GM21381 (cell line): Measurements from ENCODE around the gene TPP2.

Experiments
- ATAC-seq: cut with Tn5 transposase; IDR thresholded peaks from one replicate; pipeline ENCODE4 v1.9.1; 2021; ENCODE audit warnings: mild to moderate bottlenecking, moderate library complexity; ENCODE audit not compliant: unreplicated experiment

The TPP2 gene

DNA sequence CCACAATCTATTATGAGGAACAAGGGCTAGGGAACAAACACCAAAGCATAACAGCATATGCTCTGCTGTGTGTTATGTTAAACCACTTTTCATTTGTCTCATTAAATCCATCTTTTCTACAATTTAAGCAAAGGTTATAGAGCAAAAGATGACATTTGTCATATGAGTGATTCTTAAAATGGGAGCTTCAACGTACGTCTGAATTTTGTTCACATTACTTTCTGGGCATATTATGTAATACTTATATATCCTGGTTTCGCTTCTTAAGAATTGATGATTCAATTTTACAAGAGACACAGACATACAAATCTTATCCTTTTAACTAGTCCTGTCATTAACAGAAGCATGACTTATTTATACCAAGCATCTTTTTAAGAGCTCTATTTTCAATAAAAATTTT, 3.3 kb upstream of the TPP2 start:
- no peak for ATAC-seq

DNA sequence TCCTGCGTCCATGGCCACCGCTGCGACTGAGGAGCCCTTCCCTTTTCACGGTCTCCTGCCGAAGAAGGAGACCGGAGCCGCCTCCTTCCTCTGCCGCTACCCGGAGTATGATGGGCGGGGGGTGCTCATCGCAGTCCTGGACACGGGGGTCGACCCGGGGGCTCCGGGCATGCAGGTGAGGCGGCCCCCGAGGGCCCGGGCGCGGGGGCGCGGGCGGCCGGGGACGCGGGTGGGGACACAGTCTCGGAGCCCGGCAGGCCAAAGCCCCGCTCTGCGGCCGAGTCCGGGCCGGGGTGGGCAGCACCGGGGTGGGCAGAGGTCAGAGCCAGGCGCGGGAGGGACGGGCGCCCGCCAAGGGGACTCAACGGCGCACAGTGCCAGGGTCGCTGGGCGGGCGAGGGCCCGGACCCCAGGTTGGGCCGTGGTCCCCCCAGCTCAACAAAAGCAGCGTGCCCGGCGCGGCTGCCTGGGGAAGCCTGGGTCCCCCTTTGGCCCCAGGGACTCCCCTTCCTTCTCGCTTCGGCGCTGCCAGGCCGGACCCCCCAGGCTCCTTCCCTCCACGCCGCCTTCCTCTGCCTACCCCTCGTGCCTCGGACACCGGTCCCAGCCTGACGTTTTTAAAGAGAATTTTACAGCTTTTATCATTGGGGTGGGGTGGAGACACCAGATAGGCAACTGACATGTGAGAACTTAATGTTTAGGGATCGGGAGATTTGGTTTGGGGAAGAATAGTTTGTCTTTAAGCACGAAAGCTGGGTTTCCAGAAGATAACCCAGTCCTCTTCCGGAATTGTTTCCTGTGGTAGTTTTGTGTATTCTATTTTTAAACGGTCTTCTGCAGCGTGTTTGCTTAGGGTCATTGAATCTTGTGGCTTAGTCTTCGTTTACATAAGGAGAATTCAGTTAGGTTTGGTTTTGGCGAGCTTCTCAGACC, 509 bp downstream of the TPP2 start:
- ATAC-seq, result peak; percentile 27

DNA sequence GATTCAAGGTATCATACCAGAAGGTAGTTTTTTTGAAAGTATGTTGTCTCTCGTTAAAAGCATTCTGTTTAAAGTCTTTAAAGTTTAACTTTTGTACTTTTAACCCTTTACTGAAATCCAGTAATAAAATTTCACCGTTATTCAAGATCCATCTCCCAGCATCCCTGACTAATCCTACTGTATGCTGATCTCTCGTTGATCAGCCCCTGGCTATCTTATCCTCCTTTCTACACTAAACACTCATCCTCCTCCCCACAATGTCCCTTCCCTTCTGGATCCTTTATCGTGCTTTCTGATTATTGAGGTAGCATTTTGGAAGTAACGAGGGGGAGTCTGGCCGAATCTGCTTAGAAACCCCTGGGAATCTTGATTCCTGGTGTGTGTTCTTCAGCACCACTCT, 1.3 kb downstream of the TPP2 start:
- ATAC-seq, result no peak

DNA sequence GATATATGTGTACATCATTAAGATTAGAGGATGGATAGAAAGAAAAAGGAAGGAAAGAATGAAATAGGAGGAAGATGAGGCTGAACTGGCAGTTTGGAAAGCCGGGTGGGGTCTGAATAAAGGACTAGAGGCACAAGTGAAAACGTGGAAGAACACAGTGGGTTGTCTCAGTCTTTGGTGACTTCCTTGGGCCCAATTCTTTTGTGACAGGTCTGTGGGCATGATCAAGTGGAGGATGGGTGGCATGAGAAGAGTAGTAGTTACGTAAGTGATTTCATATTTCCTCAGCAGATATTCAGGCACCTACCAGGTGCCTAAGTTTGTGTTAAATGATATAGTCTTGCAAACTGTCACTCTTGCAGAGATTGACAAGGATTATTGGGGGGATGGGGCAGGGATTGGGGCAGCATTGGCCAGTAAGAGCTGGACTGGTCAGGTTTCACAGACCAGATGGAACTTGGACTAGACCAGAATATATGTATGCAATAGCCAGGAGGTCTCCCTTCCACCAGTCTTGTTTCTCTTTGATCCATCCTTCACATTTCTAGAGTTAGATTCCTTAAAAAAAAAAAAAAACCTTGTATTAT, 2.7 kb downstream of the TPP2 start:
- no peak for ATAC-seq

DNA sequence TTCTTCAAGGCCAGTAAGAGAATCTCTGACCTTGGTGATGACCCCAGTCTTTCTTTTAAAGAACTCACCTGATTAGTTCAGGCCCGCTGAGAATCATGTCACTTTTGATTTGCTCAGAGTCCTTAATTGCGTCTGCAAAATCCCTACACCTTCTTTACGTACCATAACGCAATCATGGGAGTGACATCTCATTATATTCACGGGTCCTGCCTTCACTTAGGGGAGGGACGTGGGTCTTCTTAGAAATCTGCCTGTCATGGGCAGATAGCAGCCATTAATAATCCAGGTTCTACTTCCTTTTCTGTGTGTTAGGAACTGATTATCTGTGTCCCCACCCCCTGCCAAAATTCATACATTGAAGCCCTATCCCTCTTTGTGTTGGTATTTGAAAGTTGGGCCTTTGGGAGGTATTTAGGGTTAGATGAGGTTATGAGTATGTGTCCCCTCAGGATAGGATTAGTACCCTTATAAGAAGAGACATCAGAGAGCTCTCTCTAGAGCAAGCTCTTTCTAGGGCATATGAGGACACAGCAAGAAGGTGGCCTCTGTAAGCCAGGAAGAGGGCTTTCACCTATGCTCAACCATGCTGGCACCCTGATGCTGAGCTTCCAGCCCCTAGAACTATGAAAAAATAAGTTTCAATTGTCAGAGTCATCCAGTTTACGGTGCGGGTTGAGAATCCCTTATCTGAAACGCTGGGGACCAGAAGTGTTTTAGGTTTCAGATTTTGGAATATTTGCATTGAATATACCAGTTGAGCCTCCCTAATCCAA, 9.9 kb downstream of the TPP2 start:
- no peak for ATAC-seq

DNA sequence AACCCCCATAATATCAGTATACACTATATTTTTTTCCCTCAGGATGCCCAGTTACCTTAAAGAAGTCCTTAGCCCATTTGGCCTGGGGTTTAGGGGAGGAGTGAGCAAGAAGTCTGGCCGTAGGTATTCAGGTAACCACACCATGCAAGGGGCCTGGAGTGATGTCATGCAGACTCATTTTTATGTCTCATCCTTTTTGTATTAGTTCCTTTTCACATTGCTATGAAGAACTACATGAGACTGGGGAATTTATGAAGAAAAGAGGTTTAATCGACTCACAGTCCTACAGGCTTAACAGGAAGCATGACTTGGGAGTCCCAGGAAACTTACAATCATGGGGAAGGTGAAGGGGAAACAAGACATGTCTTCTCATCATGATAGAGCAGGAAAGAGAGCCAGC, 12.2 kb downstream of the TPP2 start:
- no peak for ATAC-seq

DNA sequence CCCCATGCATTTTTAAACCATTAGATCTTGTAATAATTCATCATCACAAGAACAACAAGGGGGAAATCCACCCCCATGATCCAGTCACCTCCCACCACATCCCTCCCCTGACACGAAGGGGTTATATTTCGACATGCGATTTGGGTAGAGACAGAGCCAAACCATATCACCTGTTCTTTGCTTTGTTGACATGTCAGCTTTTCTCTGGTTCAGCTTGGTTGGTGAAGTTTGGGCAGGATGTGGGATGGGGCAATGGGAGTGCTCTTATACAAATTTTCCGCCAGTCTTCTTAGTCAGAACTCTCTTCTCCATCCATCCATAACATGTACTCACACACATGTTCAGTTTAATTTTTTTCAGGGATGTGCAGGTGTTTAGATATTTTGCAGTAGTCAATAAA, 12.9 kb downstream of the TPP2 start:
- ATAC-seq, result no peak

DNA sequence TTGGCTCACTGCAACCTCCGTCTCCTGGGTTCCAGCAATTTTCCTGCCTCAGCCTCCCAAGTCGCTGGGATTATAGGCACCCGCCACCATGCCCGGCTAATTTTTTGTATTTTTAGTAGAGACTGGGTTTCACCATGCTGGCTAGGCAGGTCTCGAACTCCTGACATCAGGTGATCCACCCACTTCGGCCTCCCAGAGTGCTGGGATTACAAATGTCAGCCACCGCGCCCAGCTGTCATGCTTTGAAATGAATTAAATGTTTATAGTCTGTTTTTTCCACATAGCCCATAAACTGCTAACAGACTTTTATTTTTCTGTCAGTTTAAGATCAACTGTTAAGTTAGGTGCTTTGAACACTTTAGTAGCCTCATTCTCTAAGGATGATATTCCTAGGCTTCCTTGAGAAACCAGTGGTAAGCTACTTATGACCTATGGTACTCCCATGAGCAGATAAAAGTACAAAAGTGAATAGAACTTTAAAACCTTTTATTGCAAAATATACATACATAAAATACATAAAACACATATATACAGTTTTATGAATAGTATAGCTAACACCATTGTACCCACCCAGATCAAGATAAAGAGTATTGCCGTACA, 13.6 kb downstream of the TPP2 start:
- no peak for ATAC-seq

DNA sequence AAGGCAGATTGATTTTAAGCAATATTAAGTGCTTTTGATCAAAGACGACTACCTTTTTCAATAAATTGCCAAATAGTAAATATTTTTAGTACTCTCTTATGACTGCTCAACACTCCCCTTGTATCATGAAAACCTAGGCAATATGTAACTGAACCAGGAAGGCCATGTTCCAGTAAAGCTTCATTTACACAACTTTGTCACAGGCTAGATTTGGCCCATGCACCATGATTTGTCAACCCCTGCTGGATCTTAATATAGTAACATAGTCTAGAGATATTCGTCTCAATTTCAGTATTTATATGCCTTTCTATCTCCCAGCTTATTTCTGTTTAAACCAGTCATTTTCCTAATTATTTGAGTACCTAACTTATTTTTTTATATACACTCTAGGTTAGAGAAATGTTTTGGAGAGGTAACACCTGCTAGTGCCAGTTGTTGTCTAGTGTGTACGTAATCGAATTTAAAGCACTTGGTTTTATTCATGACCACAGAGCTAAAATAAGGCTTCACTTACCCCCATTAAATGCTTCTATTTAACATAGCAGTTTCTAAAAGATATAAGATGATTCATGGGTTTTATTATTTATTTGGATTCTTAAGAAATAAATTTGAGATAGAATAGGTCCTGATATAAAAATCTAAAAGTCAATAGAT, 21.0 kb downstream of the TPP2 start:
- ATAC-seq, result no peak

DNA sequence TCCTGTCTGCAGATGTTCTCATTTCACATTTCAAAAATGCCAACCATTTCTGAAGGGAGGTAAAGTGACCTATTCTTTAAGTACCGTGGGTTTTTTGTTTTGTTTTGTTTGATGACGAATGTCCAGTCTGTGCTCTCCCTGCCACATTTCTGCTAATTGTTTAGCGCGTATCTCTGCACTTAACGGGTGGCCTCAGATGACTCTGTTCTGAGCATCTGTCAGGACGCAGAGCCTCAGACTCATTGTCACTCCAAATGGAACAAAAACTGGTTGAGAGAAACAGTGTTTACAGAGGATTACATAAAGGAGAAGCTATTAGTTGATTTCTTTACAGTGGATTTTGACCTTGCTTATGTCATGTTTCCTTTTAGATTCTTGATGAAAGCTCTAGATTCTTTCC, 23.7 kb downstream of the TPP2 start:
- ATAC-seq, result no peak

DNA sequence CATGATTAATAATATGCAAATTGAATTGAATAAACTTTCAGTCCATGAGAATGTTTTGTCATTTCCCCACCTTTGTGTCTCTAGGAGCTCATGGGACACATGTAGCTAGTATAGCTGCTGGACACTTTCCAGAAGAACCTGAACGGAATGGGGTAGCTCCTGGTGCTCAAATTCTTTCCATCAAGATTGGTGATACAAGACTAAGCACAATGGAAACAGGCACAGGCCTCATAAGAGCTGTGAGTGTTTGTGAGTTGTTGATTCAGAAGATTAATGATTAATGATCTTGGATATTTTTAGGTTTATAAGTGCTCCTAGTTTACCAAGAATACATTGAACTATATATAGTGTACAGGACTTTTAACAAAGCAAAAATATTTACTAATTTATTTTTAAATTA, 30.1 kb downstream of the TPP2 start:
- no peak for ATAC-seq

DNA sequence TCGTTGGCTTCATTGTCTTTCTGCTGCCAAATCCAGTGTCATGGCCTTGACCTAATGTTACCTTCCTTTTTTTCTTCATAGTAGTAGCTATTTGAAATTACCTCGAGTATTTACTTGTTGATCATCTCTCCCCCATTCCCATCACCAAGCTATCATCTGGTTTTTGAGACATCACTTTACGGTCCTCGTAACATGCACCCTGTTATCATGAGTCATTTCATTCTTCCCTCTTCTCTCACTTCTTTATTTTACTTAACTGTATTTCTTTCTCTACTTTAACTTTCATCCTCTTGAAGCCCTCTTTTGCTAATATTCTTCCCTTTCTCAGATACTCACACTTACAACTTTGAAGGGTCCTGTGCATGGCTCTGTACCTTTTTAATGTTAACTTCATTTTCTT, 31.8 kb downstream of the TPP2 start:
- no peak for ATAC-seq

DNA sequence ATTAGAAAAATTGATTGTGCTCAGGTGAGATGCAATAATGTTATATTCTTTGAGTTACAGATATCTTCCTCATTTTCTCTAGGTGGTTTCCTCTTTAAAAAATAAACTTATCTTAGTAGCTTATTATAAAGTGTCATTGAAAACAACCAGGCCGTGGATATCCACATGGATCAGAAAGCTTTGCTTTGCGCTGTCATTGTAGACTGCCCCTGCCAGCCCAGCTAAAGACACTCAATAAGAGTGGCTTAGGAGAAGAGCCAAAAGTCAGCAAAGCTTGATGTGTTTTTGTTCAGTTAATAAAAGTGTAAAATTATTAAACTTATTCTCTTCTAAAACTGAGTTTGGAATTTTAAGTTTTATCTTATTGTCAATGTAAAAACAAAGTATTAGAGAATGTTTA, 34.4 kb downstream of the TPP2 start:
- ATAC-seq, result no peak

DNA sequence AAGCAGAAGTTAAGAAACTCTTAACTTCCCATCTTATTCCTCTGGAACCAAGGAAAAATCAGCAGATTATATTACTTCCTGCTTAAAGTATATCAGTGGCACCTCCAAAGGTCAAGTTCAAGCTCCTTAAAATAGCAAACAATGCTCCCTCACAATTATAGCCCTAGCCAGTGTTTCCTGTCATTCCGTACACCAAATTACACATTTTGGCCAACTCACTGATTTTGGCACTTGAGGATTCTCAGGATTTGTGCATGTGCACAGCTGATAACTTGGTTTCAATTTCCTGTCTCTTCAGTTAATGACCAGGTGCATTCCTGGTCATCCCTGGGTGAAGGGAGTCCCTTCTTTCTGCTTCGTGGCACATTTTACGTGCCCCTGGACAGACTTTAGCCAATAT, 42.0 kb downstream of the TPP2 start:
- no peak for ATAC-seq

DNA sequence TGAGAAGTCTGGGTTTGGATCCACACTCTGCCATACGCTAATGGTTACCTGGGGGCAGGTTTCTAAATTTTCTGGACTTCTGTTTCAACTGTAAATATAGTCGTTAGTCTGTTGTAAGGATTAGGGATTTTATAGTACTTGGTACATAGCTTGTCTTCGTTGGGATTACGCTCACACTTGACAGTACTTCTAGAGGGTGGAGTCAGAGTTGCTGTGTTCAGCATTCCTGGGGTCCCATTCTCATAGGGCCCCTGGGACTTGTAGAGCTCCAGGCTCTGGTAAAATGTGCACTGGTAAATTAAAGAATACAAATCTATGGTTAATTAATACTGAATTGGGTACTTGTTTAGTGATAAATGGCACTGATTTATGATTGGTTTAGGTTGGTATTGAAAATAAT, 45.2 kb downstream of the TPP2 start:
- no peak for ATAC-seq

DNA sequence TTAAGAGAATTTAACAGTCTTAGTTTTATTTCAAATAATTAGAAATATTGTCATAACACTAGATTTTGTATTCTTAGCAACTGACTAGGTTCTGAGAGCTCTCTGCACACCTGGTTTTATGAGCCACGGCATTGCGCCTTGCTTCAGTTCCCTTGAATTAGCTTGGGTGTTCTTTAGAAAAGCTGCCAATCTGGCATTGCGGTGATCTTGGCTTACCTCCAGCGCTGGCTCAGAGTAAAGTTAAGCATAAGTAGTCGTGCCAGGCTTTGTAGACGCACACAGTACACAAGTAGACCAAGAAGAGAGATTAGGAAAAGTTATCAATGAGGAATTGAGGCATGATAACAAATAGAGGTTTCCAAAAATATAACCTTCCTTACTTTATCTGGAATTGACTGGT, 45.7 kb downstream of the TPP2 start:
- ATAC-seq, result no peak

DNA sequence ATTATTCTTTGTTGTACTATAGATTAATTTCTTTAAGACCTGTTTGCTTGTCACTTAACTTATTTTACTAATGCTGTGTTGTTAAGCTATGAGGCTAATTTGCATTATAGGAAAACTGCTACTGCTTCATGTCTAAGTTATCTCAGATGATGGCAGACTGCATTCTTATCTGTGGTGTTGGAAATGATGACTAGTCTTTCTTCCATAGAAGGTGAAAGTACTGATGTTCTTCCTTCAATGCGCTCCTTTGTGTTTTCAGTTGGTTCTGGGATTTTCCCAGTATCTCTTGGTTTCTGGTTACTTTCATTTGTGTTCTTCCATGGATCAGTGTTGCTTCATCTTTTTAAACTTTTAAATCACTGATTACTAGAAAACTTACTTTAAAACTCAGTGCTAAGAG, 46.9 kb downstream of the TPP2 start:
- ATAC-seq, result no peak

DNA sequence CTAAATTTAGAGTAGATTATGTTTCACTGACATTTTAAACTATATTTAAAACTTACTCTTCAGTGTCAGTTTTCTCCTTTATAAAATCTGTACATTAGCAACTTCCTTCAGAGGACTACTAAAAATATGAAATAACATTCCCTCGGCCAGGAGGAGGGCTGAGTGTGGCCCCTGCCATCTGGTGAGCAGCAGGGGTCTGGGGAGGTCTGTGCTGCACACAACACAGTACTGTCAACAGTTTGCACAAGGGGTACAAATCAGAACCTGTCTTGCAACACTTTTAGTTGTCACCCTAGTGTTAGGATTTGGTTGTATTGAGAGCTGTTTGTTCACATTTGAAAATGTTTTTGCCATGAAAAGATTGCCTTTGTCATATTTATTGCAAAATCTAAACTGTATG, 48.9 kb downstream of the TPP2 start:
- ATAC-seq, result no peak

DNA sequence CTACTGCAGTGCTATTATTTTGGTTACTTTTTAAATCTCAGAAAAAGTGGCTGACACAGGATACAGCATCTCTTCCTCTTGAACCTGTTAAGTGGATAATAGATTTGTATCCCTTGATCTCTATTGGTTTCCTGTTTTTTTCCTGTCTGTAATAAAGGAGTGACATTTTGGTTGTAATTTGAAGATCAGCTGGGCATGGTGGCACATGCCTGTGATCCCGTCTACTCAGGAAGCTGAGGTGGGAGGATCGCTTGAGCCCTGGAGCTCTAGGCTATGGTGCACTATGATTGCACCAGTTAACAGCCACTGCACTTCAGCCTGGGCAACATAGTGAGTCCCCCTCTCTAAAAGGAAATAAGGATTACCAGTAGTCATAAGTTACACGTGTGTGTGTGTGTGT, 51.3 kb downstream of the TPP2 start:
- ATAC-seq, result no peak

DNA sequence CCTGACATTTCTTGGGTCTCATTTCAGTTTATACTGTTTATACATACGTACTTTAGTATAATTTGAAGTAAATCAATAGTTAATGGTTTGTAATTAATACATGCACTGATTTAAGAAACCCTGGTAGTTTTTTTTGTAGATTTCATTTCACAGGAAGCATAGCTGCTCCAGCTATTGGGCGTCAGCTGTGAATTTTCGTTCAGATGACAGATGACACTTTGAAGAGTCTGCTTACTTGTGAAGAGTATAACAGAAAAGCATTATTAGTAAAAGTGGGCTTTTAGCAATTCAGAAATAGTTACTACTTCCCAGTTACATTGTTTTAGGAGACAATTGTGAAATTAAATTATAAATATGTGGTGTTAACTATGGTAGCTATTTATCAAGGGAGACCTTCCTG, 53.7 kb downstream of the TPP2 start:
- ATAC-seq, result no peak

DNA sequence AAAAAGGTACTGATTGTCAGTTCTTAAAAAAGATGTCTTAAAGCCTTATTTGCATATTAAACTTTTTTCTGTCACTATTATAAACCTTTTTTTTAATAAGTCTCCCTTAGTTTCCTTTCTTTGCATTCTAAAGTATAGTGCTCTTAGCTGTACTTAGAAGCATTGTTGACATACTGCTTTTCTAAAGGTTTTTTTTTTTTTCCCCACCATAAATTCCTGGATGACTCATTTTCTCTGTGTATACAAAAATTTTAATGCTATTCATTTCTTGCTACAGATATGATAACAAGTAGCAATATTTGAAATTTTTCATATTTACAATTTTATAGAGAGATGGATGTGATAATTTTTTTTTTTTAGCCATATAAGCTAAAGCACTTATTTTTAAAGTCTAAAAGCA, 54.6 kb downstream of the TPP2 start:
- no peak for ATAC-seq
